Panc1 (cell line): Measurements from ENCODE around the gene TIMM13.

Experiments
- CTCF ChIP-seq: fragments of 450-650 bp; IDR thresholded peaks from 2 replicates; pipeline ENCODE4 v1.5.1; 2017; ENCODE audit warnings: mild to moderate bottlenecking
- POLR2AphosphoS5 ChIP-seq: IDR thresholded peaks from 2 replicates; pipeline ENCODE4 v1.6.1; 2012; ENCODE audit warnings: mild to moderate bottlenecking, low read depth, low read length, moderate library complexity
- SIN3A ChIP-seq: IDR thresholded peaks from 2 replicates; pipeline ENCODE4 v1.6.1; 2012; ENCODE audit warnings: low read depth, mild to moderate bottlenecking, low read length, moderate library complexity, borderline replicate concordance; ENCODE audit not compliant: insufficient read depth

- TF ChIP-seq CTCF (no peak), POLR2AphosphoS5 (no peak), SIN3A (no peak)
Measured at GRCh38 chr19:2449019-2449418, 21.6 kb upstream of the TIMM13 start.
